ENCODE data around the gene APEH.
A peak's percentile ranks its signal among the peaks of the same experiment; 100 is the strongest.

The APEH gene

DNA sequence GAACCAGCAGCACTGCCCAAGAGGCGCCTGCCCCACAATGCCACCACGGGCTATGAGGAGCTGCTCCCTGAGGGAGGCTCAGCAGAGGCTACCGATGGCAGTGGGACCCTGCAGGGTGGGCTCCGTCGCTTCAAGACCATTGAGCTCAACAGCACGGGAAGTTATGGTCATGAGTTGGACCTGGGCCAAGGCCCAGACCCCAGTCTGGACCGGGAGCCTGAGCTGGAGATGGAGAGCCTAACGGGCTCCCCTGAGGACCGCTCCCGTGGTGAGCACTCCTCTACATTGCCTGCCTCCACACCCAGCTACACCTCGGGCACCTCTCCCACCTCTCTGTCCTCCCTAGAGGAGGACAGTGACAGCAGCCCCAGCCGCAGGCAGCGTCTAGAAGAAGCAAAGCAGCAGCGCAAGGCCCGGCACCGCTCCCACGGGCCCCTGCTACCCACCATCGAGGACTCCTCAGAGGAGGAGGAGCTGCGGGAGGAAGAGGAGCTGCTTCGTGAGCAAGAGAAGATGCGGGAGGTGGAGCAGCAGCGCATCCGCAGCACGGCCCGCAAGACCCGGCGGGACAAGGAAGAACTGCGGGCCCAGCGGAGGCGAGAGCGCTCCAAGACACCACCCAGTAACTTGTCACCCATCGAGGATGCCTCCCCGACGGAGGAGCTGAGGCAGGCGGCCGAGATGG, 21.8 kb upstream of the APEH start:
- no peak for DNase-seq

DNA sequence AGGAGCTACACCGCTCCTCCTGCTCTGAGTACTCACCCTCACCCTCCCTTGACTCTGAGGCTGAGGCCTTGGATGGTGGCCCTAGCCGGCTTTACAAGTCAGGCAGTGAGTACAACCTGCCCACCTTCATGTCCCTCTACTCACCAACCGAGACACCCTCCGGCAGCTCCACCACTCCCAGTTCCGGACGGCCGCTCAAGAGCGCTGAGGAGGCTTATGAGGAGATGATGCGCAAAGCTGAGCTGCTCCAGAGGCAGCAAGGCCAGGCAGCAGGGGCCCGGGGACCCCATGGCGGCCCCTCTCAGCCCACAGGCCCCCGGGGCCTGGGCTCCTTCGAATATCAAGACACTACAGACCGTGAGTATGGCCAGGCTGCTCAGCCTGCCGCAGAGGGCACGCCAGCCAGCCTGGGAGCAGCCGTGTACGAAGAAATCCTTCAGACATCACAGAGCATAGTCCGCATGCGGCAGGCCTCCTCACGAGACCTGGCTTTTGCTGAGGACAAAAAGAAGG, 21.2 kb upstream of the APEH start:
- DNase-seq: no peak

DNA sequence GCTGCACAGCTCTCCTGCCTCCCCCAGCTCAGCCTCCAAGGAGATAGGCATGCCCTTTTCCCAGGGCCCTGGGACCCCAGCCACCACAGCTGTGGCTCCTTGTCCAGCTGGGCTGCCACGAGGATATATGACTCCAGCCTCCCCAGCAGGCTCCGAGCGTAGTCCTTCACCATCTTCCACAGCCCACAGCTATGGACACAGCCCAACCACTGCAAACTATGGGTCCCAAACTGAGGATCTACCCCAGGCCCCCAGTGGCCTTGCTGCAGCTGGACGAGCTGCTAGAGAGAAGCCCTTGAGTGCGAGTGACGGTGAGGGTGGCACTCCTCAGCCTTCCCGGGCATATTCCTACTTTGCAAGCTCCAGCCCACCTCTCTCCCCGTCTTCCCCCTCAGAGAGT, 20.5 kb upstream of the APEH start:
- no peak for DNase-seq

DNA sequence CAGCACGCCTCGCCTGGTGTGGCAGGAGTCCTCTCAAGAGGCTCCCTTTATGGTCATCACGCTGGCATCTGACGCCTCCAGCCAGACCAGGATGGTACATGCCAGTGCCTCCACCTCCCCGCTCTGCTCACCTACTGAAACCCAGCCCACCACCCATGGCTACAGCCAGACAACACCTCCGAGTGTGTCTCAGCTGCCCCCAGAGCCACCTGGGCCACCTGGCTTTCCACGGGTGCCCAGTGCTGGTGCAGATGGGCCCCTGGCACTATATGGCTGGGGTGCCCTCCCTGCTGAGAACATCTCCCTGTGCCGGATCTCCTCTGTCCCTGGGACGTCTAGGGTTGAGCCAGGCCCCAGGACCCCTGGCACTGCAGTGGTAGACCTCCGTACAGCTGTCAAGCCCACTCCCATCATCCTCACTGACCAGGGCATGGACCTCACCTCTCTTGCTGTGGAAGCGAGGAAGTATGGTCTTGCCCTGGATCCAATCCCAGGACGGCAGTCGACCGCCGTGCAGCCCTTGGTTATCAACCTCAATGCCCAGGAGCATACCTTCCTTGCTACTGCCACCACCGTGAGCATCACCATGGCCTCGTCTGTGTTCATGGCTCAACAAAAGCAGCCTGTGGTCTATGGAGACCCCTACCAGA, 19.9 kb upstream of the APEH start:
- DNase-seq: no peak

- DNase-seq: no peak
Measured at GRCh38 chr3:49654955-49655556, 19.1 kb upstream of the APEH start.

DNA sequence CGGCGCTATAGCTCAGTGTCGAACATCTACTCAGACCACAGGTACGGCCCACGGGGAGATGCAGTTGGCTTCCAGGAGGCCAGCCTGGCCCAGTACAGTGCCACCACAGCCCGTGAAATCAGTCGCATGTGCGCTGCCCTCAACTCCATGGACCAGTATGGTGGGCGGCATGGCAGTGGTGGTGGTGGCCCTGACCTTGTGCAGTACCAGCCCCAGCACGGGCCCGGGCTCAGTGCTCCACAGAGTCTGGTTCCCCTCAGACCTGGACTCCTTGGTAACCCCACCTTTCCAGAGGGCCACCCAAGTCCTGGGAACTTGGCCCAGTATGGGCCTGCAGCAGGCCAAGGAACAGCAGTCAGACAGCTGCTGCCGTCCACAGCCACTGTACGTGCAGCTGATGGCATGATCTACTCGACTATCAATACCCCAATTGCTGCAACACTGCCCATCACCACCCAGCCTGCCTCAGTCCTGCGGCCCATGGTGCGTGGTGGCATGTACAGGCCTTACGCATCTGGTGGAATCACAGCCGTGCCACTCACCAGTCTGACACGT, 18.3 kb upstream of the APEH start:
- DNase-seq: no peak

DNA sequence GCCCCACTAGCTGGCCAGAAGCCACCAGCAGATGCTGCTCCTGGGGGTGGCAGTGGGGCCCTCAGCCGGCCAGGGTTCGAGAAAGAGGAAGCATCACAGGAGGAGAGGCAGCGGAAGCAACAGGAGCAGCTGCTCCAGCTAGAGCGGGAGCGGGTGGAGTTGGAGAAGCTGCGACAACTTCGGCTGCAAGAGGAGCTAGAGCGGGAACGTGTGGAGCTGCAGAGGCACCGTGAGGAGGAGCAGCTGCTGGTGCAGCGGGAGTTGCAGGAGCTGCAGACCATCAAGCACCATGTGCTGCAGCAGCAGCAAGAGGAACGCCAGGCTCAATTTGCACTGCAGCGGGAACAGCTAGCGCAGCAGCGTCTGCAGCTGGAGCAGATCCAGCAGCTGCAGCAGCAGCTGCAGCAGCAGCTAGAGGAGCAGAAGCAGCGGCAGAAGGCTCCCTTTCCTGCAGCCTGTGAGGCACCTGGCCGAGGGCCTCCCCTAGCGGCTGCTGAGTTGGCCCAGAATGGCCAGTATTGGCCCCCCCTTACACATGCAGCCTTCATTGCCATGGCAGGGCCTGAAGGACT, 17.5 kb upstream of the APEH start:
- DNase-seq: peak; percentile 46

GRCh38 chr3:49657208-49657915, 16.8 kb upstream of the APEH start:
- no peak for DNase-seq

DNA sequence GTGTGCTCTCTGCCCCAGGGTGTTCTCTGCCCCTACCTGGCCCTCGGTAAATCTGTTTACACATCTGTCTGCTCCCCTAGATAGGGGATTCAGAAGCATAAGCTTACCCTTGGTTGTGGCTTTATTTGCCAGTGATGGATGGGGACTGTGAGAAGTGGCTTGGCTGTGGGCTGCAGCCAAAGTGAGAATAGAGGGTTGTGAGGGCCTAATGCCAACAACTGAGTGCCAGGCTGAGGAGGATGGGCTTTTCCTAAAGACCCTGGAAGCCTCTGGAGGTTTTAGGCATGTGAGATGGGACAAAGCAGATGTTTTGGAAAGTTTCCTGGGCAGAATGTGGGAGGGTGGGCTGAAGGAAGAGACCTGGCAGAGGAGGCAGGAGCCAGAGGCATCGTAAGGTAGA, 15.4 kb upstream of the APEH start:
- DNase-seq: no peak

DNA sequence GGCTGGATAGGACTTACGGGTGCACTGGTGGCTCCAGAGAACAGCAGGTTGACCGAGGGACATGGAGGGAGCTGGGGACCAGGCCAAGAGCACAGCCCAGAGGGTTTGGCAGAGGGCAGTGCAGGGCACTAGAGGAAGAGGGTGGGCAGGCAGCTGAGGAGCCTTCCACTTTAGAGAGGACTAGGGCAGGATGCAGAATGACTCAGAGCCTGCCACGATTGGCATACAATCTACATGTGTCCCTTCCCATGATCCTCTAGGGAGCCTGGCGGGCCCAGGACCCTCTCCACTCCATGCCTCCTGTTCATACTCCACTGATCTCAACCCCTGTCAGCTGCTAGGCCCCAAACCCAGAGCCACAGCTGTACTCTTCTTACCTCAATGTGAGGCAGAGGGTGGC, 14.4 kb upstream of the APEH start:
- DNase-seq: no peak

GRCh38 chr3:49661281-49661680, 12.9 kb upstream of the APEH start:
- DNase-seq: no peak

- DNase-seq: no peak
Measured at GRCh38 chr3:49662021-49662420, 12.1 kb upstream of the APEH start.

GRCh38 chr3:49662720-49663413, 11.3 kb upstream of the APEH start:
- DNase-seq: no peak

DNA sequence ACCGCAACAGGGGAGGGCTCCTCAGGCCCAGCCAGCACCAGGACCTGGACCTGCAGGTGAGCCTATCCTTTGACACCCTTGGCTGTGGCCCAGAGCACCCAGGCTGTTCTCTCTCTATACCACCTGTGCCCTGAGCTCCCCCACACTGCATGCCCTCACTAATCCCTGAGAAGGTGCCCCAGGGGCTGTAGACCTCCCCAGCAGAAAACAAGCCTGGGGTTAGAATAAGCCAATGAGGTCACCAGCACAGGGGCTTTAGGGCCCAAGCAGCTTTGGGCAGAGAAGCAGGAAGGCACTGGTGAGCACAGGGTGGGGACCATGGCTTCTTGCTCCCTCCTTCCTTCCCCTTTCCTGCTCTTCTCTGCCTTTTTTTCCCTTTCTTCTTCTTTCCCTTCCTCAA, 10.3 kb upstream of the APEH start:
- DNase-seq: no peak

DNA sequence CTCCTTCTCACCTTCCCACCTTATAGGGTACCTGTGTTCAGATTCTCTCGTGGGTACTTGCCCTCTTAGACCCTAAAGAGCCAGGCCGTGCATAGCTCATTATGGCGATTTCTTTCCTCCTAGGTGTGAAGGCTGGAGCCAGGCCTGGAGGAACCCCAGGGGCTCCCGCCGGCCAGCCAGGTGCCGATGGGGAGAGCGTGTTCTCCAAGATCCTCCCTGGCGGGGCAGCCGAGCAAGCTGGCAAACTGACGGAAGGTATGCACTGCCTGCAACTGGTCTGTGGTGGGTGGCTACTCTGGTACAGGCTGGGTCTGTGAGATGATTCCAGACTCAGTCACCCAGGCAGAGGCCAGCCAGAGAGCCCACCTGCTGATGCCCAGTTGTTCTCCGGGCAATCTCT, 9.9 kb upstream of the APEH start:
- no peak for DNase-seq

GRCh38 chr3:49665822-49666519, 8.2 kb upstream of the APEH start:
- DNase-seq: no peak

GRCh38 chr3:49666592-49666991, 7.6 kb upstream of the APEH start:
- DNase-seq: no peak

DNA sequence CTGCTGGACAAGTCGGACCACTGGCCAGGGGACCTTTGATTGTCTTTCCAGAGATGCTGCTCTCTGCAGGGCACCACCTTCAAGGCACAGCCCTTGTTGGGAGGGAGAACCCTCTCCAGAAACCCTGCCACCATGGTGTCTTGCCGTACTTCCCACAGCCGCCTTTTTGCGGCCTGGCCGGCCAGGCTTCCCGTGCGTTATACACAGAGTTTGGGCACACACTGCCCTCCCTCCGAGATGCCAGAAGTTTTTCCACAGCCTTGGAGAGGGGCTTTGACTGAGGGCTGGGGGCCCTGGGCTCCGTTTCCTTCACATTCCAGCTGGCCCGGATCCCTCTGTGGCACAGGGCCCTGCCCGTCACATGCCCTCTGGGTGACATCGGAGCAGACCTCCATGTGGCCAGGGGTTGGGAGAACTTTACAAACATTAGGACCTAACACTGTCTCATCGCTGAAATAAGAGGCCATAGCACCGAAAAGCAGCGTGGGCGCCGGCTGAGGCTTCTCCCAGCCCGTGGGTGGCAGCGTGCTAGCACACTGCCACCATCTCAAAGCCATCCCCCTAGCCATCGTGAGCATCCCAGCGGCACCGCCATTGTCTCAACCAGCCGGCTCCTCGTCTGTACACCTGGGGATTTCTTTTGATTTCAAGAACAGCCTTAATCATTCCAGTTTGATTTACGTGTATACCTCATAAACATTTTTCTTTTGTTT, 6.3 kb upstream of the APEH start:
- DNase-seq: no peak

DNA sequence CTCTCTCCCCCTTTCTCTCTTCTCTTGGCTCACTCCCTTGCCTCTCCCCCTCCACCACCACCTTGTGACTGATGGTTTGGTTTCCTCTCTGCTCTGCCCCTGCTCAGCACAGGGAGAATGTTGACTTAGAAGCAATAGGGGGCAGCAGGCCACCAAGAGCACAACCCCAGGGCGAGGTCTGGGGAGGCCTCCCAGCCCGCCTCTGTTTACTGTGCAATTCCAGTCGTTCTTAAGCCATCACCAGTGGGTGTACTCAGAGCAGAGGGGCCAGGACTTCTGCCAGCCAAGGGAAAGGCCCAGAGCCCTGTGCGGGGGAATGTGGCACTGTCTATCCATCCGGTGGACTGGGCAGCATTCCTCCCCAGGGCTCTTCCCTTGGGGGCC, 5.7 kb upstream of the APEH start:
- peak; percentile 60 for DNase-seq

DNA sequence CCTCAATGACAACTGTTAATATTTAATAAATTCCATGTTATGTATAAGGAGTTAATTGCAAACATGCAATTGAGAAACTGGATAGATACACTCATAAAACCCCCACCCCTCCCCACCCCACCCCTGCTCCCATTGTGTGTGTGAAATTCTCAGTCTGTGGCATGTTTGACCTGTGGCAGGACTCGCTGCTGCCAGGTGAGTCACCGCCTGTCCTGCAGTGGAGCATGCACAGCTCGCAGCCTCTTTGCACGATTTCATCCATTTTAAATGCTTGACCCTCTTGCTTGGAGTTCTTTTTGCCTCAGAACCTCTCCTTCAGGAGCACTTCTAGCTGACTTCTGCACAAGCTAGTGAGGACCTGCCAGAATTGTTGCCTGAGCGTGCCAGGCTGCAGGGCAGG, 5.3 kb upstream of the APEH start:
- DNase-seq: no peak

DNA sequence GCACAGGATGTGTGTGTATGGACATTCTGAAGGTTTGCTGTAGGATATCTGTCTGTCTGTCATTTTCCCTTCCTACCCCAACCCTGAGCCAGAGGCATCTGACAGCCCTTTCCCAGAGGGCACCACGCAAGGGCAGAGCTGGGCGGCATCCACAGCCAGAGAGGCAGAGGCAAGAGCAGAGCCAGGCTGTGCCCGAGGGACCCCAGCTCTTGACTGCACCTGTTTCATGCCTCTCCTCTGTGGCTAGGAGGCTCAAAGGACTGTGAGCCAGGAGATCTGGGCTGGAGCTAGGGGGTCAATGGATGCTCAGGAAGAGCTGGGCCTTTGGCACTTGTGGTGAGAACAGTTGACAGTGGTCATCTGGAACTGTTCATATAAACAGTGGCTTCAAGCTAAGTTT, 4.8 kb upstream of the APEH start:
- no peak for DNase-seq

Measured in hematopoietic multipotent progenitor cell treated with erythropoietin and hydrocortisone succinate and interleukin-3 and kit ligand, for 4 days (in vitro differentiated cells).